Measurements from ENCODE around the gene TSHZ2. TPM values are rescaled to one million over a fixed set of nuclear protein-coding genes. Genes with fewer than 3 reads are reported as not detected.

TSHZ2 gene
- total RNA-seq, 1 experiment from 2014 or later: 2.3 TPM

DNA sequence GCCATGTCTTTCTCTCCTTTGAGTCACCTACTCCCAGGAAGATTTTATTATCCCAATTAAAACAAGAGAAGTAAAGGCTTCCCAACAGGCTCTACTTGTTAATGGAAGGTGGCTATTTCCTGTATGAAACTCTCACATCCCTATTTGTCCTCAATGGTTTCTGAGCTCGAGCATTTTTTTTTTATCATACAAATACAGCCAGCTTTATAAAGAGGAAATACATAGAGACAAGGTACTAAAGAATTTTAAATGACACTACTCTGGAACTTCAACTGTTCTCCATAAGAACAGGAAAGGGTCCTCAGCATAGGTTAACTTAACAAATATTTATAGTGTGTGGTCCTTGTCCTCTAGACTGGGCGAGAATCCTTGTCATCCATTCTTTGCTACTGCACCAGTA, 41.0 kb downstream of the TSHZ2 start:
- Mint-ChIP-seq H3K4me1 (ENCODE audit: insufficient read depth, unreplicated experiment) (no peaks in the 10 kb centered on the region), H3K36me3 (ENCODE audit: insufficient read depth, unreplicated experiment) (no peaks in the 10 kb centered on the region), H3K4me3 (ENCODE audit: unreplicated experiment) (no peak overlapping the region), H3K27ac (ENCODE audit: low read depth, unreplicated experiment) (no peak overlapping the region), H3K9me3 (ENCODE audit: unreplicated experiment) (peaks cover 5% of the 10 kb centered on the region), H3K27me3 (ENCODE audit: insufficient read depth, unreplicated experiment) (no peaks in the 10 kb centered on the region)
- TF ChIP-seq, protein P1, sequence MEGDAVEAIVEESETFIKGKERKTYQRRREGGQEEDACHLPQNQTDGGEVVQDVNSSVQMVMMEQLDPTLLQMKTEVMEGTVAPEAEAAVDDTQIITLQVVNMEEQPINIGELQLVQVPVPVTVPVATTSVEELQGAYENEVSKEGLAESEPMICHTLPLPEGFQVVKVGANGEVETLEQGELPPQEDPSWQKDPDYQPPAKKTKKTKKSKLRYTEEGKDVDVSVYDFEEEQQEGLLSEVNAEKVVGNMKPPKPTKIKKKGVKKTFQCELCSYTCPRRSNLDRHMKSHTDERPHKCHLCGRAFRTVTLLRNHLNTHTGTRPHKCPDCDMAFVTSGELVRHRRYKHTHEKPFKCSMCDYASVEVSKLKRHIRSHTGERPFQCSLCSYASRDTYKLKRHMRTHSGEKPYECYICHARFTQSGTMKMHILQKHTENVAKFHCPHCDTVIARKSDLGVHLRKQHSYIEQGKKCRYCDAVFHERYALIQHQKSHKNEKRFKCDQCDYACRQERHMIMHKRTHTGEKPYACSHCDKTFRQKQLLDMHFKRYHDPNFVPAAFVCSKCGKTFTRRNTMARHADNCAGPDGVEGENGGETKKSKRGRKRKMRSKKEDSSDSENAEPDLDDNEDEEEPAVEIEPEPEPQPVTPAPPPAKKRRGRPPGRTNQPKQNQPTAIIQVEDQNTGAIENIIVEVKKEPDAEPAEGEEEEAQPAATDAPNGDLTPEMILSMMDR (IDR thresholded peaks at IDR 0.05; ENCODE audit: unreplicated experiment): no peak
- intact Hi-C loops (cut with micrococcal nuclease): no loop called here
- DNase-seq (ENCODE audit: unreplicated experiment): no peak
- ChIA-PET CTCF (interaction anchor here (0.6 to 1.5 kb wide), 4 partner anchors 9 to 213 kb away, joined by 3 to 5 read pairs (median 4); no protein-coding TSS in a partner anchor), POLR2A (interaction anchor here (0.6 to 1.1 kb wide), 6 partner anchors 18 to 914 kb away, joined by 3 read pairs; no protein-coding TSS in a partner anchor)
- BruUV-seq (replicated peaks): no TSS peak

- ChIA-PET POLR2A (interaction anchor here (0.6 kb wide), 1 partner anchor 40 kb away, joined by 3 read pairs; no protein-coding TSS in a partner anchor), CTCF (interaction anchor here (0.5 to 1.5 kb wide), 6 partner anchors 10 to 1082 kb away, joined by 3 to 5 read pairs (median 3); no protein-coding TSS in a partner anchor)
- no peak overlapping the region for H3K27ac Mint-ChIP-seq (ENCODE audit: low read depth, unreplicated experiment)
- no peaks in the 10 kb centered on the region for H3K36me3 Mint-ChIP-seq (ENCODE audit: insufficient read depth, unreplicated experiment)
- intact Hi-C loops (cut with micrococcal nuclease): no loop called here
- H3K4me3 Mint-ChIP-seq (ENCODE audit: unreplicated experiment): no peak overlapping the region
- H3K4me1 Mint-ChIP-seq (ENCODE audit: insufficient read depth, unreplicated experiment): no peaks in the 10 kb centered on the region
- peaks cover 5% of the 10 kb centered on the region for H3K9me3 Mint-ChIP-seq (ENCODE audit: unreplicated experiment)
- no peaks in the 10 kb centered on the region for H3K27me3 Mint-ChIP-seq (ENCODE audit: insufficient read depth, unreplicated experiment)
- TF ChIP-seq, protein P1 (IDR thresholded peaks at IDR 0.05; ENCODE audit: unreplicated experiment): no peak
- no peak for DNase-seq (ENCODE audit: unreplicated experiment)
- BruUV-seq (replicated peaks): no TSS peak
Measured at GRCh38 chr20:53013847-53014246, 41.7 kb downstream of the TSHZ2 start.

DNA sequence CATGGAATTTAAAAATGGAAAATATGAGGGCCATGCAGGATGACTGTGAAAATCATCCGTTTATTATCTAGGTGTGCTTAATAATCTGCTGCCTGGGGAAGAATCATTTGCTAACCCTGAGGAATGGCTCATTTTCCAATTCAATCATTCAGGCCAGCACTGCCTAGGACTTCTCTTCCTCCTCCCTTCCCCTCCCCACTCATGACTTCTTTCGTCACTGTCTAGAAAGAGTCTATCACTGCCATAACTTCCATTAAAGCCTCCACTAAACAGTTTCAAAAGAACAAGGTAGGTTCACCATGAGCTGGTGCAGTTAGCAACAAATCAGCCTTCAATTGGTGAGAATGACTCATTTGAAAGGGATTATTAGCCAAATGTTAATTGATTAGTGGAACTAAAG, 43.9 kb downstream of the TSHZ2 start:
- DNase-seq (ENCODE audit: unreplicated experiment): no peak
- no TSS peak for BruUV-seq (replicated peaks)
- Mint-ChIP-seq H3K27me3 (ENCODE audit: insufficient read depth, unreplicated experiment) (no peaks in the 10 kb centered on the region), H3K4me1 (ENCODE audit: insufficient read depth, unreplicated experiment) (peaks cover 13% of the 10 kb centered on the region), H3K36me3 (ENCODE audit: insufficient read depth, unreplicated experiment) (no peaks in the 10 kb centered on the region), H3K27ac (ENCODE audit: low read depth, unreplicated experiment) (no peak overlapping the region), H3K9me3 (ENCODE audit: unreplicated experiment) (peaks cover 5% of the 10 kb centered on the region), H3K4me3 (ENCODE audit: unreplicated experiment) (no peak overlapping the region)
- POLR2A ChIA-PET: no interaction called here
- TF ChIP-seq, protein P1 (IDR thresholded peaks at IDR 0.05; ENCODE audit: unreplicated experiment): no peak
- intact Hi-C loops (cut with micrococcal nuclease): no loop called here
- CTCF ChIA-PET: no interaction called here

GRCh38 chr20:53016534-53017042, 44.4 kb downstream of the TSHZ2 start:
- peaks cover 5% of the 10 kb centered on the region for H3K9me3 Mint-ChIP-seq (ENCODE audit: unreplicated experiment)
- TF ChIP-seq, protein P1 (IDR thresholded peaks at IDR 0.05; ENCODE audit: unreplicated experiment): no peak
- no peak overlapping the region for H3K27ac Mint-ChIP-seq (ENCODE audit: low read depth, unreplicated experiment)
- H3K27me3 Mint-ChIP-seq (ENCODE audit: insufficient read depth, unreplicated experiment): no peaks in the 10 kb centered on the region
- no peak overlapping the region for H3K4me3 Mint-ChIP-seq (ENCODE audit: unreplicated experiment)
- BruUV-seq (replicated peaks): no TSS peak
- CTCF ChIA-PET: no interaction called here
- intact Hi-C loops (cut with micrococcal nuclease): no loop called here
- POLR2A ChIA-PET: no interaction called here
- no peak for DNase-seq (ENCODE audit: unreplicated experiment)
- peaks cover 13% of the 10 kb centered on the region for H3K4me1 Mint-ChIP-seq (ENCODE audit: insufficient read depth, unreplicated experiment)
- no peaks in the 10 kb centered on the region for H3K36me3 Mint-ChIP-seq (ENCODE audit: insufficient read depth, unreplicated experiment)
